Retinal pigment epithelial cell (primary cell): ENCODE measurements around the gene SAXO1.
"Not testable (repeated sequence)": the region's sequence is repeated elsewhere in the genome, so short reads cannot be mapped to it uniquely, and the experiment has no call there.

ENCODE experiments used
- DNase-seq: peaks from one replicate; pipeline ENCODE4 v3.0.0-alpha.2; 2010; ENCODE audit warnings: low read depth
- H3K4me3 ChIP-seq: 2 replicates; pipeline ENCODE4 v1.5.1; 2011; ENCODE audit warnings: mild to moderate bottlenecking, low read length, control low read depth, moderate library complexity
- CTCF ChIP-seq: conservative IDR thresholded peaks from 2 replicates; pipeline ENCODE4 v1.5.1; 2011; ENCODE audit warnings: low read depth, low read length, control low read depth, inconsistent platforms

SAXO1 gene

GRCh38 chr9:19026375-19026774, 6.6 kb downstream of the SAXO1 start:
- no peak for TF ChIP-seq CTCF
- DNase-seq: no peak
- no peak overlapping the region for H3K4me3 ChIP-seq

DNA sequence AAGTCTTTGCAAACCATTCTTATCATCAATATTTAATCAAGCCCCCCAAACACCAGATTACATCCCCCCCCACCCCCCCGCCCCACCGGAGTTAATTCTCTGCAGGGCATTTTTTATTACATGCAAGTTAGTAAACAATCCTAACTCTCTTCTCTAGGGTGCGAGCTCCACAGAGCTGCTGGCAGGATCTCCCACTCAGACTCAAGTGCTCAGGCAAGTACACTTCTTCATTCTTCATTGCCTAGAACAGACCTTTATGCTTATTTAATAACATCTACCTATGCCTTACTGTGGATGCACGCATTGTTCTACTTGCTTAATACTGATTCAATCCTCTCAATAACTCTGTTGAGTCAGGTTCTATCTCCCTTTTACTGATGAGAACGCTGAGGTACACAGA, 9.9 kb downstream of the SAXO1 start:
- no peak overlapping the region for H3K4me3 ChIP-seq
- no peak for DNase-seq
- no peak for TF ChIP-seq CTCF

DNA sequence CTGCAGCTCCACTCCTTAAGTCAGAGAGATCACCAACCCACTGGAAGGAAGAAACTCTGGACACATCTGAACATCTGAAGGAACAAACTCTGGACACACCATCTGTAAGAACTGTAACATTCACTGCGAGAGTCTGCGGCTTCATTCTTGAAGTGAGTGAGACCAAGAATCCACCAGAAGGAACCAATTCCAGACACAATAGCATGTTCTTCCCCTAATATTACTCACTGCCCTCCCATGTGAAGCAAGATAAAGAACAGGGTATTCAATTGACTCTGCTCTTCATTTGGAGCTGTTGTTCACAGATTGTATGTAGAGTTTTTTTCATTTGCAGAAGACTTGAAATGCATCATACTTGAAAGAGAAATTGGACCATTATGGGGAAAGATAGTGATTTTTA, 10.8 kb downstream of the SAXO1 start:
- no peak for TF ChIP-seq CTCF
- DNase-seq: no peak
- H3K4me3 ChIP-seq: no peak overlapping the region

DNA sequence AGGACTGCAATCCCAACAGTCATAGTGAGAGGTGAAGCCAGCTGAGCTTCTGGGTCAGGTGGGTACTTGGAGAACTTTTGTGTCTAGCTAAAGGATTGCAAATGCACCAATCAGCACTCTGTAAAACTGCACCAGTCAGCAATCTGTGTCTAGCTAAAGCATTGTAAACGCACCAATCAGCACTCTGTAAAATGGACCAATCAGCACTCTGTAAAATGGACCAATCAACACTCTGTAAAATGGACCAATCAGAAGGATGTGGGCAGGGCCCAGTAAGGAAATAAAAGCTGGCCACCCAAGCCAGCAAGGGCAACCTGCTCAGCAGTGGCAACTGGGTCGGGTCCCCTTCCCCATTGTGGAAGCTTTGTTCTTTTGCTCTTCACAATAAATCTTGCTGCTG, 11.4 kb downstream of the SAXO1 start:
- not testable (repeated sequence) for H3K4me3 ChIP-seq, DNase-seq

- H3K4me3 ChIP-seq: no peak overlapping the region
- DNase-seq: no peak
- TF ChIP-seq CTCF: no peak
These were observed 12.0 kb downstream of the SAXO1 start for GRCh38 chr9:19020886-19021455.

GRCh38 chr9:19018201-19018600, 14.8 kb downstream of the SAXO1 start:
- no peak for TF ChIP-seq CTCF
- no peak overlapping the region for H3K4me3 ChIP-seq
- no peak for DNase-seq

DNA sequence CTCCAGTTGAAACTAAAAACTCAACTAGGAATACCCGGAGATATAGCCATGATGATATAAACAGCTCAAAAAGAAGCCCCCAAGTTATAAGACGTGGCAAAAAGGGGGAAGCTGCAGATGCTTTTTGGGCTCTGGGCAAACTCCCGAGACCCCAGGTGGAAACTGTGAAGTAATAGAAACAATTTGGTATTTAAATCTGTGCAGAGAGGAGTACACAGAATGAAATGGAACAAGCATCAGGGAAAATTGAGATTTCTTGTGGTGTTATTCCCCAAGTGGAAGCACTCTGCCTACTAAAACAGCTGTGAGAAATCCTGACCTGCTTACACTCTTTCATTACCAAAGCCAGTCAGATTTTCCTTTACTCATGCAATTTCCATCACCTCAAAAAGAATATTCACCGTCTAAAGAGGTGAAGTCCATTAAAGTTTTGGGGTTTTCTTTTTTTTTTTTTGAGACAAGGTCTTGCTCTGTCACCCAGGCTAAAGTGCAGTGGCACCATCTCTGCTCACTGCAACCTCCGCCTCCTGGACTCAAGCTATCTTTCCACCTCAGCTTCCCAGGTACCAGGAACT, 23.5 kb downstream of the SAXO1 start:
- TF ChIP-seq CTCF: no peak
- no peak overlapping the region for H3K4me3 ChIP-seq
- DNase-seq: no peak

GRCh38 chr9:19000133-19000532, 32.9 kb downstream of the SAXO1 start:
- no peak for DNase-seq
- no peak for TF ChIP-seq CTCF
- no peak overlapping the region for H3K4me3 ChIP-seq
